C4-2B (cell line): ENCODE measurements around the gene SPARC.

Source experiments
- CTCF ChIP-seq: fragments of 450-650 bp; conservative IDR thresholded peaks from 2 replicates; pipeline ENCODE4 v1.5.1; 2017; ENCODE audit warnings: mild to moderate bottlenecking
- ZFX ChIP-seq: fragments of 450-650 bp; IDR thresholded peaks from 2 replicates; pipeline ENCODE4 v1.6.1; 2017

- TF ChIP-seq CTCF (no peak), ZFX (no peak)
These were observed 38.6 kb downstream of the SPARC start for GRCh38 chr5:151648089-151648488.
